K562 (cell line): ENCODE measurements around the gene CHAD. TPM values are rescaled to one million over a fixed set of nuclear protein-coding genes. Genes with fewer than 3 reads are reported as not detected.

Experiments used
- ATF2 ChIP-seq: sonication (generic); formaldehyde crosslinking; IDR thresholded peaks from 2 replicates; pipeline ENCODE4 v1.8.1; 2022; ENCODE audit warnings: missing genetic modification reagents
- CHD2 ChIP-seq: IDR thresholded peaks from 2 replicates; pipeline ENCODE4 v1.6.1; 2011; ENCODE audit warnings: low read depth, low read length
- CREM ChIP-seq: IDR thresholded peaks from 2 replicates; pipeline ENCODE4 v1.6.1; 2014; ENCODE audit warnings: antibody characterized with exemption, low read depth
- DACH1 ChIP-seq: fragments of 450-650 bp; IDR thresholded peaks from 2 replicates; pipeline ENCODE4 v1.6.1; 2018; ENCODE audit not compliant: partially characterized antibody
- FOS ChIP-seq: IDR thresholded peaks from 3 replicates; pipeline ENCODE4 v1.6.1; 2011; ENCODE audit not compliant: insufficient read length; ENCODE audit errors: extremely low read depth
- HDGF ChIP-seq: fragments of 450-650 bp; IDR thresholded peaks from 2 replicates; pipeline ENCODE4 v1.6.1; 2016
- MAZ ChIP-seq, 2 experiments: fragments of 450-650 bp in 1 of 2; sonication (generic) in 1 of 2; formaldehyde crosslinking; IDR thresholded peaks in 1 of 2; conservative IDR thresholded peaks in 1 of 2; 2 replicates each; pipeline versions ENCODE4 v1.4.0 to v1.5.0; 2020; ENCODE audit warnings: mild to moderate bottlenecking in 1 of 2, missing genetic modification reagents in 1 of 2
- MEIS2 ChIP-seq: fragments of 450-650 bp; IDR thresholded peaks from 2 replicates; pipeline ENCODE4 v1.6.1; 2014; ENCODE audit warnings: mild to moderate bottlenecking; ENCODE audit not compliant: partially characterized antibody
- MLLT1 ChIP-seq, 2 experiments: fragments of 450-650 bp; IDR thresholded peaks; 2 replicates each; pipeline ENCODE4 v1.6.1; 2016
- MTA2 ChIP-seq: fragments of 450-650 bp; IDR thresholded peaks from 2 replicates; pipeline ENCODE4 v1.6.1; 2016; ENCODE audit warnings: low read depth
- PURB ChIP-seq: sonication (generic); formaldehyde crosslinking; IDR thresholded peaks from 2 replicates; pipeline ENCODE4 v1.9.0; 2021; ENCODE audit warnings: low read depth, mild to moderate bottlenecking, missing genetic modification reagents
- RFX7 ChIP-seq: fragments of 250-450 bp; sonication (Bioruptor Pico); IDR thresholded peaks from 2 replicates; pipeline ENCODE4 v1.5.1; 2021; ENCODE audit warnings: mild to moderate bottlenecking
- SAFB2 ChIP-seq: fragments of 200-400 bp; formaldehyde crosslinking; IDR thresholded peaks from 2 replicates; pipeline ENCODE4 v1.6.1; 2018; ENCODE audit warnings: borderline replicate concordance, low read length, low read depth, moderate library complexity; ENCODE audit not compliant: severe bottlenecking
- SNIP1 ChIP-seq: fragments of 450-650 bp; IDR thresholded peaks from 2 replicates; pipeline ENCODE4 v1.7.1; 2017; ENCODE audit warnings: low read depth, mild to moderate bottlenecking
- TBL1XR1 ChIP-seq, 2 experiments: IDR thresholded peaks; 2 replicates each; pipeline ENCODE4 v1.6.1; 2012; ENCODE audit warnings: improper control_type of control experiment in 2 of 2, low read length in 2 of 2, mild to moderate bottlenecking in 1 of 2
- TRIM25 ChIP-seq: fragments of 450-650 bp; IDR thresholded peaks from 2 replicates; pipeline ENCODE4 v1.7.0; 2016; ENCODE audit warnings: borderline replicate concordance
- VEZF1 ChIP-seq: fragments of 200-800 bp; sonication (Bioruptor generic); IDR thresholded peaks from 2 replicates; pipeline ENCODE4 v1.6.1; 2017; ENCODE audit warnings: missing genetic modification characterization, missing compliant biosample characterization
- ZNF140 ChIP-seq: fragments of 250-450 bp; sonication (Bioruptor Pico); IDR thresholded peaks from 2 replicates; pipeline ENCODE4 v1.8.0; 2021; ENCODE audit warnings: moderate library complexity, mild to moderate bottlenecking, inconsistent platforms
- ZNF224 ChIP-seq: sonication (generic); formaldehyde crosslinking; IDR thresholded peaks from 2 replicates; pipeline ENCODE4 v1.8.0; 2022; ENCODE audit warnings: mild to moderate bottlenecking, missing genetic modification reagents
- ZNF696 ChIP-seq: fragments of 250-450 bp; sonication (Bioruptor Pico); conservative IDR thresholded peaks from 2 replicates; pipeline ENCODE4 v1.4.0; 2020; ENCODE audit warnings: mild to moderate bottlenecking, moderate library complexity
- ZNF740 ChIP-seq, 3 experiments: fragments of 200-800 bp in 1 of 3; sonication (Bioruptor generic) in 1 of 3; sonication (generic) in 1 of 3; formaldehyde crosslinking in 1 of 3; IDR thresholded peaks; 2 replicates each; pipeline versions ENCODE4 v1.6.1 to v1.8.0; 2016 to 2022; ENCODE audit warnings: mild to moderate bottlenecking in 2 of 3, missing compliant biosample characterization in 2 of 3, missing genetic modification characterization in 2 of 3, missing genetic modification reagents in 1 of 3
- polyA plus RNA-seq, 8 experiments: library from polyadenylated mRNA; depleted of rRNA in 4 of 8; stranded (reverse) in 5 of 8; unstranded in 3 of 8; fragments of >200 nt; fragmentation: Nextera tagmentation in 2 of 8; fragmentation: Illumina TruSeq in 1 of 8; extraction: Ambion mirVana in 2 of 8; extraction: Trizol in 1 of 8; gene quantifications; 2 replicates each; pipeline versions ENCODE4 v1.2.1 to v1.2.3, GENCODE V29; 2011 to 2014; ENCODE audit warnings: inconsistent platforms in 1 of 8, missing spikeins in 1 of 8
- total RNA-seq, 7 experiments: library from RNA; depleted of rRNA in 6 of 7; stranded (reverse); fragments of >200 nt in 6 of 7; fragmentation: Illumina TruSeq in 2 of 7; extraction: Trizol in 2 of 7; gene quantifications; 2 replicates each; pipeline versions ENCODE4 v1.2.1 to v1.2.3, GENCODE V29; 2011 to 2021; ENCODE audit warnings: low replicate concordance in 1 of 7

CHAD gene
- total and polyA plus RNA-seq, 9 of the 15 experiments (the other 6 are each of a cell fraction or from before 2014, with no cell fraction given), result not detected

- TF ChIP-seq TRIM25, result no peak
- no peak for TF ChIP-seq ZNF696 (CRISPR knock-in tag)
- no peak for TF ChIP-seq PURB (CRISPR knock-in tag)
- no peak for TF ChIP-seq MLLT1 (IDR thresholded peaks at IDR 0.05)
- no peak for TF ChIP-seq ZNF140 (CRISPR knock-in tag)
- no peak for TF ChIP-seq CHD2
- TF ChIP-seq HDGF, result no peak
- TF ChIP-seq VEZF1 (CRISPR knock-in tag), result no peak
- TF ChIP-seq ATF2, result no peak
- no peak for TF ChIP-seq TBL1XR1 (IDR thresholded peaks at IDR 0.05; ENCODE audit: low read length in 2 of 2)
- no peak for TF ChIP-seq ZNF740 (CRISPR knock-in tag; IDR thresholded peaks at IDR 0.05)
- TF ChIP-seq ZNF740 (tag; IDR thresholded peaks at IDR 0.05), result no peak
- TF ChIP-seq RFX7 (CRISPR knock-in tag), result no peak
- TF ChIP-seq SNIP1, result no peak
- no peak for TF ChIP-seq DACH1
- no peak for TF ChIP-seq SAFB2
- TF ChIP-seq MTA2, result no peak
- peak; percentile 44; the same call in 1 of the 2 replicates for TF ChIP-seq CREM
- peak in 1 of 2 experiments; percentile 38; a peak in 1 of 4 replicates for TF ChIP-seq MAZ (CRISPR knock-in tag; conservative IDR thresholded peaks at IDR 0.05 in 1 of 2, IDR thresholded peaks at IDR 0.05 in 1 of 2)
- peak; percentile 85 for TF ChIP-seq MEIS2
- TF ChIP-seq FOS, result no peak
- TF ChIP-seq ZNF224 (CRISPR knock-in tag), result no peak
These were observed 20.6 kb downstream of the CHAD start (continued) for GRCh38 chr17:50447870-50448595.
